ENCODE results near the gene IL33.

IL33 gene

DNA sequence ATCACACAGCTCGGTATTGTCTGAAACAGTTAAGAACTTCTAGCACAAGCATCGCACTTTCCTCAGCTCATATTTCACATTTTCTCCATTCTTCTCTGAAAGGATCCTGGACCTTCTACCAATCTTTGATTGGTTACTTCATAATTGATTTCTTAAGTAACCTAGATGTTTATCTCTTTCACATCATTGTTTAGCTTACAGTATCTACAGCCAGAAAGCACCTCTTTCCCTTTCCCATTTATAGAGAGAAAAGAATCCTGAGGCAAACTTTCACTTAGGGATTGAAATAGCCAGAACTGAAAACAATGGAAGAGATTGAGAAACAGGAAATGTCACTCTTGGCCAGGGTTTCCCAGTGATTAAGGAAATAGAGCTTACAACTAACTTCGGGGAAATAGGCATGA, 2.5 kb downstream of the IL33 start:
- DNase-seq, result no peak

DNA sequence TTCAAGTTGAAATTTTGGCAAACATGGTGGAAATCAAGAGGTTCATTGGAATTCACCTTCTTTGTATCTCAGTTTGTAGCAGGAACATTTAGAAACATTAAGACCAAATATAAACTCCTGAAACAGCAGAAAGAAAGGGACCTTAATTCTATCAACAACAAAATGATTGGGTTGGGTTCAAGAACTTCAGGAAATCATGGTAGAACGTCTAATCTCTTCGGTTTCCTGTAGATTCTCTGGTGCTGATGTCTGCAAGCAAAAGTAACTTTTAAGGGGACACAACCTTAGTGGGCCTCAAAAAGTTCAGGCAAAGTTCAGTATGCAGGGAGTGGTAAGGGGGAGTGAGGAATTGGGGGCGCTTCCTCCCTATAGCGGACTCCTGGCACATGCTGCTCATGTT, 3.4 kb downstream of the IL33 start:
- DNase-seq, result no peak

DNA sequence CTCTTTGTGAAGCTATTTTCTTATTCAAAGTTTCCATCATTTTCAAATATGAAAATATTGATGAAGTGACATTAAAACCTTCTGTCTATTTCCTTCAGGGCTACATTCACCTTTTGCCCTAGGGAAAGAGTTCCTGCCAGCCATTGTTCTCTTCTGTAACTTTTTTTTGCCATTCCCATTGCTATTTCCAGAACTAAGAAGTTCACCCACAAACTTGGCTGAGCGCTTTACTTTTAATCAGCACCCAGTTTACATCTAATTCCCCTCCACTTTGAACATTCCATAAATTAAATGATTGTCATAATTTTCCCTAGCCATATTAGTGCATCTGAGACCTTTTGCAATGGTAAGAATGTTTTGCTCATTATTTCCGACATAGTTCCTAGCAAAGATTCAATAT, 4.4 kb downstream of the IL33 start:
- DNase-seq, result no peak

DNA sequence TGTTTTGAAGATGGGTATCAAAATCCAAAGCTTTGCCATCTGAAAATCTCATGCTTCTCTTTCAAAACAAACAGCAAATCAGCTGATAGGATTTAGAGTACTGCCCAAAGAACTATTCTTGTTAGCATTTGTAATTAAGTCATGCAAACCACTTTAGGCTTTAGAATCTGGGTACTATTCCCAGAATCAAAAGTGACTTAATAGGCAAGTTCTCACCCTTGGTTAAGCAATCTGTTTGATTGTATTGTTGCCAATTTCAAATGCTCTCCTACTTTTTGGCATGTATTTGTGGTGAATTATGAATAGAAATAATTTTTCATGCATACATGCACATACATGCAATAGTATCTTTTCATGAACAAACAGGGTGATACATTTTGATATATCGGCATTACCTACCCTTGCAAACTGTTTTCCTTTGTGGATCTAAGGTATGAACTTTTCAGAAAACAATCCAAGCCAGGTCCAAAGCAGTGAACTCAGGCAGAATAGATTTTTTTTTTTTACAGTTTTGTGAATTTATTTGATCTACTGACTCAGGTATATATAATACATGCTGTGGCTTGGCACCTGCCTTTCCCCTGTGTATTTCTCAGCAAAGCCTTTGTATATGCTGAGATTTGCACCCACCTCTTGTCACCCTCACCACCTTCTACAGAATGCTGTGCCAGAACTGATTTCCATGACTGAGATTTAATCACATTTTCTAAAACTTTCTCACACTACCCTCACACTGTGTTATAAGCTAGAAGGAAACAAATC, 9.0 kb downstream of the IL33 start:
- DNase-seq, result no peak

DNA sequence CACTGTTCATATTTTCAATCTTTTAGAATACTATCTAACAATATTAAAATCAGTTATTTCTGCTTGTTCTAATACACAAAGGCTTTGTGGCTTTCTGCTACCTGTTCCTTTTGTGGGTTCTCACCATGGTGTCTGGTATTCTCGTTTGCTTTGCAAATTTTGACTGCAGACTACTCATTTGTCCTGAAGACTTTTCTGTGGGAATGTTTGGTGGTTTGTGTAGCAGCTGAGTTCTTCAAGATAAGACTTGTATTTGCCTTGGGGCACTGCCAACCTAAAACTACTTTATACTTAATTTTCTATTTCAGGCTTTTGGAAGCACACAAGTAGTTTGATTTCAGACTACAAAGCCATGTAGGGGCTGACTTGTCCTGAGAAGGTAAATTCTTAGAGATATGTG, 11.1 kb downstream of the IL33 start:
- no peak for DNase-seq

DNA sequence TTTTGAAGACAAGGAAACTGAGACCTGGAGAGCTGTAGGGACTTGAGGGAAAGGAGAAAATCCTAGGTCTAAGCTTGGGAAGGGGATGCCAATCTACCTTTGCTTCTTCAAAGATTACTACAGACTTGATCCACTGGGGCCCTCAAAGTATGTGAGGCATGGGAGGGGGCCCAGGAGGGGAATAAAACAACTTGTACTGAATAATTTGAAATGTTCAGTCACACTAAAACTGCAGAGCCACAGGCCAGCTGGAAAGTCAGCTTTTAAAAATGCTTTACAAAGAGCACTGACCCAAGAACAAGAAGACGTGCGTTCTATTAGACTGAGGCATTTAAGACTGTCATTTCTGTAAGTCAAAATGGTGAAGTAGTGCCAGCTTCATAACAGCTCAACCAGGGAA, 13.6 kb downstream of the IL33 start:
- no peak for DNase-seq

DNA sequence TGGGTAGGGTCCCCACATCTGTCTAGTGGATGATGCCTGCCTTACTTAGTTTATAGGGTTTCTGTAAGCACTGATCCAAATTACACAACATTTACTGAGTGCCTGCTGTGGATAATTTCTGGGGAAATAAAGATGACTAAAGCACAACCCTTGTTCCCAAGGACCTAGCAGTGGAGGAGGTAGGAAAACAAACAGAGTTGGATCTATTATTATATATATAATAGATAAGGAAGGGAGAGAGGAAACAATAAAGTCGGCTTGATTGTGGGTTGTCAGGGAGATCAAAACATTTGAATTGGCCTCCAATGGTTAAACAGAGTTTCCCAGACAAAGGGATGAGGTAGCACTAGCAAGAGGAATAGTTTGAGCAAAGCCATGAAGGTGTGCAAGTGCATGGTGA, 14.0 kb downstream of the IL33 start:
- peak; percentile 99 for DNase-seq

DNA sequence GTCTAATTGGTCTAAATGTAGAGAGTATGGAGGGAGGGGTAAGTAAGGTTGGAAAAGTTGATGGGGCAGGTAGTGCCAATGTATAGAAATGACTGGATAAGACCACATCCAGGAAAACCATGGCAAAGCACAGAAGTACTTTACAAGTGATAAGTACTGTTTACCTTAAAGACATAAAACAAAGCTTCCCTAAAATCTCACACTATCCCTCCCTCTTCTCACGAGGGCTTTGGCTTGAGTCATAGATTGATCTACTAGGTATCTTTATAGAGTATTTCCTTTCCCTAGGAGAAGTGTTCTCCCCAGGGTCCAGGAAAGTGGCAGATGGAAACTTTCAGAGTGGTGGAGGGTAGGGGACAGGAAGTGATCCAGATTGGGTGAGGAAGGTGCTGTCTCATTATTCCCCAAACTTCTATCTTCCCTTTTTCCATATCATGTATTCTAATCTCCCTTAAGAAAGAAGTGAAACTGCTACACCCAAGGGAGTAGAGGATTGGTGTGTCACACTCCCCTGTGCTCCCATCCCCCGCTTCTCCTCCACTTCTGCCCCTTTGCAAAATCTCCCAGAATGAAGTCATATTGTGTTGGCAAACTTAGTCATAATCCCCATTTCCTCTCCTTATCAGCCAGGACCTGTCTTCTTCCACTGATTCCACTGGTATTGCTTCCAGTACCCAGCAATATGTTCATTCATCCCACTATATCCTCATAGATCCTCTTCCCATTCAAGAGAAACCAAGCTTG, 14.6 kb downstream of the IL33 start:
- no peak for DNase-seq

DNA sequence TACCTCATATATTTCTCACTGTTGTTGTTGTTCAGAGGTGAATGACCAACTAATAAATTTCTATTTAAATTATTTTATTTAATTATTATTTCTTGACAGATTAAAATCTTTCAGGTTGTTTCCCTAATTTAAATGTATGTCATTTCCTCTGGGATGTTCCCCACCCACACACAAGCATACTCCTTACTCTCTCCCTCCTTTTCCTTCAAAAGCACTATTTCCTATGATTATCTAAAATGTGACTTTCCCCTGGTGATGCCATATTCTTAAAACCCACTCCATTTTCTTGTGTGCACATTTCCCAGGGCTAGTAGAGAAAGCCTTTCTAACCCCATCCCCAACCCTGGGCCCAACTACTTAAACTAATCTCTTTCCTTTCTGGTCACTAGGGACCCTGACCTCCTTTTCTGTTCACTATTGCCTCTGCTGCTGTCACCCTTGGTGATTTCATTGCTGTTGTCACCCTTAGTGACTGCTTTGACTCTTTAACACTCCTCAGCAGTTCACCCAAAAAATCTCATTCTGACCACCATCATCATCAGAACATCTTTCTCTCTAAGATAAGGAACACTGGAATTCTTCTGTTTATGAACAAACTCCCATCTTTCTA, 16.8 kb downstream of the IL33 start:
- no peak for DNase-seq

DNA sequence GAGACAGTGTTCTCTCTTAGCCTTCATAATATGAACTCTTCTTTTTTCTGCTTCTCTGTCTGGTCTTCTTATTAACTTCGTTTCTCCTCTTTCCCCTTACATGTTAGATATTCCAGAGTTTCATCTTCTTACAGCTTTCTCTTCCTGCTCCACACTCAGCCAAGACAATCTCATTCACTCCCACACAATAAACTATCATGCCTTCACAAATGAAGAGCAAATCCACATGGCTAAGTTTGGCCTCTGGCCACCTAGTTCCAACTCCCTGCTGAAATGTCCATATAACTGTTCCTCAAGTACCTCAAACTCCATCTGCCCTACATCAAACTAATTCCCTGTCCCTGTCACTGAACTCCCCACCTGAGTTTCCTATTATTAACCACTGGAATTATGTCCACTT, 18.4 kb downstream of the IL33 start:
- no peak for DNase-seq

DNA sequence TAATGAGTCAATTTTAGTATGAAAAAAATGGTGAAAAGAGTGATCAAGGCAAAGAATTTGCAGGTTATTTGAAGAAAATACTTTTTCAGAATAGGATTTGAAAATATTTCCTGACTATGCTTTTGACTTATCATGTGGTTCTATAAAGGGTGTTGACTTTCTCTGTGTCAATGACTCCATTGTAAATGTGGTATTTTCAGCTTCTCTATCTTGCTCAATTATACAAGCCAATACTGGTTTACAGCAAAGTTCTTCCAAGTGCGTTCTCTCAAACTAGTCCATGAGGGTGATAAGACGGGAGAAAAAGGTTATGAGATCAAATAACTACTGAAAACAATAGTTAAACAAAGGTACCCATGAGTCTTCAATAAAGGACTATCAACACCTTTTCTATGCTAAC, 21.7 kb downstream of the IL33 start:
- no peak for DNase-seq

DNA sequence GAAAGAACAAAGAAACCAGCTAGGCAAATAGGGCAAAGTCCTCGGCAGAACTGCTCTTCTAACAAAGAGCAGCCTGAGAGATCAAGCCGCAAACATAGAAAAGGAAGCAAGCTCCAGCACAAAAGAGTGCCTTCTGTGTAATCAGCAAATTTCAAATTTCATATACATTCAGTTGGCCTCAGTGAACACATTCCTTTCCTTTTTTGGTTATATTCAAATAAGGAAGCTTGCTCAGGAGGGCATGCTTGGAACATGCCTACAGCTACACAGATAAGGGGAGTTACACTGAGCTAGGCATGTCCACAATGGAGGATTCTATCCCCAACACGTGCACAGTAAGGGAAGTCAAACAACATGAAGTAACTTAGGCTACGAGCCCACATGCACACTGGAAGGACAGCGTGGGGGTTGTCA, 23.4 kb downstream of the IL33 start:
- DNase-seq, result no peak

DNA sequence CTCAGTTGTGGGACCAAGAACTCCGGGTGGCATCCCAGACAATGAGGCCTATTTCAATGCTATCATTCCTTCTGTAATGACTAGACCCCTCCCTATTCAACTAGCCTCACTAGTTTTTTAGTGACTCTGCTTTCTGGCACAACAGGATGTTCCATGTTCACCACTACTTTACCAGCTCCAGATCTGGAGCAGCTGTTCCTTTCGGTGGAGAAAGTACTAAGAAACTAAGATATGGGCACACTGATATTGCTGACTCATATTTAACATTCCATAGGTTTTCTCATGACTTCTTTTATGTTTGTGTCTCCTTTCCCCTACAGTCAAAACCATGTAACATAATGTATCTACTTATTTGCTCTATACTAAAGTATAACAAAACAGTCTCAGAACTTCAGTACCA, 24.1 kb downstream of the IL33 start:
- no peak for DNase-seq

DNA sequence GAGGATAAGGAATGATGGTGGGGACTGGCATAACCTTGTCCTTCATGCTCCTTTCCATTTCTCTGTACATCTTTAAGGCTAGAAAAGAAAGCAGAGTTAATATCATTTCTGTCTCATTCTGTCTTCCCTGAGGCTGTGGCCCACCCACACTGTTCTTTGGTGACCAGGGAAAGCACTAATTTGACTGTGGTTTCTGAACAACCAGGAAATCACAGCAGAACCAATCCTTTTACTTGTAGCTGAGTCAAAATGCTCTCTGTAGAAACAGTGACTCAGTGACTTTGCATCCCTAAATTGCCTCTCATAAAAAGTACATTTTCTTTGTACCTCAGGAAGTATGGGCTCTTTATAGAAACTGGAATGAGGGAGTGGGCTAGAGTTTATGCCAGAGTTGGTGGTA, 28.1 kb downstream of the IL33 start:
- no peak for DNase-seq

DNA sequence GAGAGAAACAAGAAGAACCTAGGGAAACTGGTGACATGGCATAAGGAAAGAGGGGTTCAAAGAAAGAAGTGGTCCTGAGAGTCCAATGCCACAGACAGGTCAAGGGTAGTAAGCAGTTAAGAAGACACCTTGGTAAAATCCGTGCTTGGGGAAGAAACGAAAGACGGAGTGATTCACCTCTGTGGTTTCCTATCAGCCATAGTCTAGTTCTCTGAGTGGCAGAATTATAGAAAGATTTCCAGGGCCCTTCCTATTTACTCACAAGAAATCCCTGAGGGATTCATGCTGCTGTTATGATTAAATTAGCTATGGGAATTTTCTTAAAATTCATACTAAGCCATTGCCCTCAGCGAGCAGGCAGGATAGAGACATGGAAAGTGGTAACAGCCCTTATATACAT, 31.7 kb downstream of the IL33 start:
- no peak for DNase-seq

DNA sequence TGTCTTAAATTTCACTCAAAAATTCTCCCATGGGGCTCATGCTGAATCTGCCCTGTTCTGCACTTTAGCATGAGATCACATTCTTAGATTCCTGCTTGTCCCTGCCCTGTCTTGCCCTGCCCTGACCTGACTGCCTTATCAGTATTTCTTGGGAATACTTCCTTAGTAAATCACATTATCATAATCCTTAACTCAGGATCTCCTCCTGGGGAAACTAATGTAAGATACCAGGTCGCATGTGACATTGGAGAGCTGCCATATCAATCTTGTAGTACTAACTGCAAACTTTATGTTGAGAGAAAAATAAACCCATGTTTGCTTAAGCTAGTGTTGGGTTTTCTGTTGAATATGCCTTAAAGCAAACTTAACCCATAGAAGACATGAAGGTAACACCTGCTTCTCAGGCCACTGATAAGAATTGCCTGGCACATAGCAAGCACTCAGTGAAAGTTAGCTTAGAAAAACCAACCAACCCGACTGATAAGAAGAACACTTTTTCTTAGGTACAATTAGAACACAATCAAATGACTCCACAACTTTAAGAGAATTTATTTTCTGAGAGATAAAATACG, 53.3 kb downstream of the IL33 start:
- no peak for DNase-seq

DNA sequence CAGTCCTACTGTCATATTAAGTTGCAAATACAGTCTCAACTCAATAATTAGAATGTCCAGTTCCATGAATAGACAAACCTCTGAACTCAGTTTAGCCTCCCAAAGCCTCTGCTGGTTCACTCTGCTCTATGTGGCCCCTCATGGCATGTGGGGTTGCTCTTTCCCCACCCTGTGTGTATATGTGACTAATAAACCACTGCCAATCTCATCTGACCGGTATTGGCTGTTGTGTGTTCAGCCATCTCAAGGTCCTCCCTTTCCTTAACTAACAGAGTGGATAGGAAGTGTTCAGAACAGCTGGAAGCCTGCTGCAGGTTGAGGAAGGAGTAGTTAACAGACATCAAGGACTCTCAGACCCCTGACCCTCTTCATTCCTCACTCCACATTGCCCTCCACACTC, 55.3 kb downstream of the IL33 start:
- DNase-seq, result no peak

DNA sequence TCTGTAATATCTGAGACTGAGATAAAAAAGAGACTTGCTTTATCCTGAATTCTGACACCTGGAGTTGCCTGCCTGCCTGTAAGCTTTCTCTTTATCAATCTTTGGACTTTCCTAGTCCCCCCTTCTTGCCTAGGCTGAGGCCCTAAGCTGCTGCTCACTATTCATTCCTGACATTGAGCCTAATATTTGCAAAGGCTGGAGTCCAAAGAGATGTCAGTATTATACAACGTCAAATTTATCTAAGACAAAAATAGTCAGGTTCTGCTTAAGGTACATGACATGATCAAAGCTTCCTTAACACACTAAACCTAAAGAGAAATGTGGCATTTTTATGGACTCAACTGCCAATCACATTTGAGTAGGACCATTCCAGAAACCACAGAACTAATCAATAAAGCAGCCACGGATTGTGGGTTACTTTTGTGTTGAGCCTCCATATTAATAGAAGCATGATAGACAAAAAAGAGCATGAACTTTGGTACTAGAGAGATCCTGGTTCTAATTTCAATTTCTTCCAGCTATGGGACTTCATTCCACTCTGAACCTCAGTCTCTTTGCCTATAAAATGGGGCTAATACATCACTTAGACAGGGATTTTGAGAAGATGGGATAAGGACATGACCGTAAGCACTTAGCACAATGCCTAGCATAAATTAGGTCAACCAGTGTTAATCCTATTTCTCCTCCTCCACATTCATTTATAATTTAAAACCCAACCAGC, 56.1 kb downstream of the IL33 start:
- DNase-seq, result no peak

DNA sequence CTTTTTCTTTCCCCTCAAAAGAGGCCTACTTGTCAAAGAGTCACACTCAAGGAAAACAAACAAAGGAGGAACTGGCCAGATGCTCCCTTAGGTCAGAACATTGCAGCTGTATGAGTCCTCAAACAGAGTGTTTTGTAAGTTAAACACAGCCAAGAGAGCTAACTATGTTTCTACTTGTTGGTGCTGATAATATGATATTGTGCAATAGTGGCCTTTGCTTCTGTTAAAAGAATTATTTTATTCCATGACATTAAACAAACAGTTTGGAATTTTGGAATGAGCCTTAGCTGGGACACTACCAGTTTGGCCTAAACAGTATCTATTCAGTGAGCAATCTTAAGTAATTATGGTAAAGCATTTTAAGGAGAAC, 56.6 kb downstream of the IL33 start:
- DNase-seq, result no peak

DNA sequence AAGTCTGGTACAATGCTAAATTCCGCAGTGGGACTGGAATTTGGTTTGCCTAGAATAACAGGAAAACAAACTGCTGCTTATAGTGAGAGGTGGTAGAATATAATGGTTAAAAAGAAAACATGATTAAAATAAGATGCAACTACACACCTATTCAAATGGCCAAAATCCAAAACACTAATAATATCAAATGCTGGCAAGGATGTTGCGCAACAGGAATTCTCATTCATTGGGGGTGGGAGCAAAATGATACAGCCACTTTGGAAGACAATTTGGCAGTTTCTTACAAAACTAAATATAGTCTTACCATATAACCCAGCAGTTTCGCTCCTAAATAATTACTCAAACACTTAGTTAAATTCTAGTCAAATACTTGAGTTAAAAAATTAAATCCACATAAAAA, 61.8 kb downstream of the IL33 start:
- no peak for DNase-seq

DNA sequence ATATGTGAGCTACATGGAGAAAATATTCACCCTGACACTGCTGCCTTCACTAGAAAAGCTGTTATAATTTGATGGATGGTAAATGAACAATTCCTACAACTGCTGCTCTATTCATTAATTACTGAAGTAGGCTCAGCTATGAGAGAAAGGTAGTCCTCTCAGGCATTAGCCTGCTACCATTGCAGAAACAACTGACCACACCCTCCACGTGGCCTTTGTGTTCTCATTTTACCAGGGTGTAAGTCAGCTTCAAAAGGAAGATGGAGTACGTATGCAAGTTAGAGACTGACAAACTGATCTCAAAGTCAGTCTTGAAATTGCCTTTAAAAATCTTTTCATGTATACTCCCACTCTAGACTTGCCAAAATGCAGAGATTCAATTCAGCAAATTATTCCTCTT, 86.3 kb downstream of the IL33 start:
- DNase-seq, result no peak

DNA sequence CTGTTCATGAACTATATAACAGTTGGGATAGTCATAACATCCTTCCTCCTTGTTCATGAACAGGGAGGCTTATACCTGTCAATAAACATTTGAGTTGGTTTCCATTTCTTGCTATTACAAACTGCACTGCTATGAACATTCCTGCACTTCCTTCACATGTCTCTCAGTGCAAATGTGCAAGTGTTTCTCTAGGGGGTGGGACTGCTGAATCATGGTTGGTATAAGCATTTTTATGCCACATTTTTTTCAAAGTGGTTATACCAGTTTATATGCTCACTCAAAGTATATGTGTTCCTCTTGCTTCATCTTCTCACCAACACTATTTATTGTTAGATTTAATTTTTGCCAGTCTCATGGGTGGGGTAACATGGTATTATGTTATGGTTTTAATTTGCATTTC, 86.8 kb downstream of the IL33 start:
- no peak for DNase-seq

DNA sequence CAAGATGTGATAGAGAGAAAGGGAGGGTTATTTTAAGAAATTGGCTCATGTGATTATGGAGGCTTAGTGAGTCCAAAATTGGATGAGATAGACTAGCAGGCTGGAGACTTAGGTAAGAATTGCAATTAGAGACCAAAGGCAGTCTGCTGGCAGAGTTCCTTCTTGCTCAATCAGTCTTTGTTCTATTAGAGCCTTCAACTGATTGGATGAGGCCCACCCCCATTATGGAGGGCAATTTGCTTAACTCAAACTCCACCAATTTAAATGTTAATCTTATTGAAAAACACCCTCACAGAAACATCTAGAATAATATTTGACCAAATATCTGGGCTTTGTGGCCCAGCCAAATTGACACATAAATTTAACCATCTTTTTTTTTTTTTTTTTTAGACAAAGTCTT, 88.6 kb downstream of the IL33 start:
- no peak for DNase-seq
